Nephron (organoid): ENCODE data around the gene POLL.
A peak's percentile ranks its signal among the peaks of the same experiment; 100 is the strongest.

Experiments used
- H3K27ac Mint-ChIP-seq, 3 experiments: 2 replicates each; pipeline ENCODE4 v1.8.0; 2020; ENCODE audit warnings: mixed read lengths in 3 of 3, mild to moderate bottlenecking in 2 of 3, moderate library complexity in 1 of 3
- H3K27me3 Mint-ChIP-seq: 2 replicates; pipeline ENCODE4 v1.8.0; 2021; ENCODE audit warnings: low read depth, mild to moderate bottlenecking, moderate library complexity, mixed read lengths
- H3K36me3 Mint-ChIP-seq: 2 replicates; pipeline ENCODE4 v1.8.0; 2020; ENCODE audit warnings: low read depth, mixed read lengths
- H3K4me1 Mint-ChIP-seq: 2 replicates; pipeline ENCODE4 v1.8.0; 2020; ENCODE audit warnings: mixed read lengths
- H3K4me3 Mint-ChIP-seq, 3 experiments: 2 replicates each; pipeline ENCODE4 v1.8.0; 2020; ENCODE audit warnings: mild to moderate bottlenecking in 3 of 3, mixed read lengths in 3 of 3, moderate library complexity in 2 of 3
- H3K9me3 Mint-ChIP-seq: 2 replicates; pipeline ENCODE4 v1.8.0; 2020; ENCODE audit warnings: mixed read lengths
- CTCF ChIP-seq, 3 experiments: fragments of 200-600 bp; sonication (generic); IDR thresholded peaks; one replicate each; pipeline ENCODE4 v1.5.0; 2021; ENCODE audit warnings: antibody characterized with exemption in 3 of 3; ENCODE audit not compliant: unreplicated experiment in 3 of 3

Gene POLL

GRCh38 chr10:101577121-101577871 is 10.8 kb downstream of the POLL start:
- TF ChIP-seq CTCF (IDR thresholded peaks at IDR 0.05; ENCODE audit: unreplicated experiment in 3 of 3) = no peak
- Mint-ChIP-seq H3K4me1 (no peaks in the 10 kb centered on the region), H3K36me3 (peaks cover 12% of the 10 kb centered on the region), H3K27me3 (peaks cover 8% of the 10 kb centered on the region), H3K4me3 (no peak overlapping the region), H3K9me3 (no peaks in the 10 kb centered on the region), H3K27ac (no peak overlapping the region)

- H3K9me3 Mint-ChIP-seq = no peaks in the 10 kb centered on the region
- peaks cover 9% of the 10 kb centered on the region for H3K36me3 Mint-ChIP-seq
- H3K4me3 Mint-ChIP-seq = no peak overlapping the region
- no peak overlapping the region for H3K27ac Mint-ChIP-seq
- no peaks in the 10 kb centered on the region for H3K4me1 Mint-ChIP-seq
- no peak for TF ChIP-seq CTCF (IDR thresholded peaks at IDR 0.05; ENCODE audit: unreplicated experiment in 3 of 3)
- peaks cover 8% of the 10 kb centered on the region for H3K27me3 Mint-ChIP-seq
These were observed 11.7 kb downstream of the POLL start for GRCh38 chr10:101576211-101576863.

- H3K4me1 Mint-ChIP-seq = no peaks in the 10 kb centered on the region
- TF ChIP-seq CTCF (IDR thresholded peaks at IDR 0.05; ENCODE audit: unreplicated experiment in 3 of 3) = no peak
- H3K9me3 Mint-ChIP-seq = no peaks in the 10 kb centered on the region
- H3K4me3 Mint-ChIP-seq = no peak overlapping the region
- no peak overlapping the region for H3K27ac Mint-ChIP-seq
- H3K36me3 Mint-ChIP-seq = peaks cover 9% of the 10 kb centered on the region
- H3K27me3 Mint-ChIP-seq = peaks cover 13% of the 10 kb centered on the region
These were observed 12.4 kb downstream of the POLL start for GRCh38 chr10:101575580-101576210.

GRCh38 chr10:101575091-101575490 is 13.0 kb downstream of the POLL start:
- no peak overlapping the region for H3K27ac Mint-ChIP-seq
- peaks cover 9% of the 10 kb centered on the region for H3K36me3 Mint-ChIP-seq
- no peaks in the 10 kb centered on the region for H3K9me3 Mint-ChIP-seq
- no peak overlapping the region for H3K4me3 Mint-ChIP-seq
- no peak for TF ChIP-seq CTCF (IDR thresholded peaks at IDR 0.05; ENCODE audit: unreplicated experiment in 3 of 3)
- peaks cover 13% of the 10 kb centered on the region for H3K27me3 Mint-ChIP-seq
- H3K4me1 Mint-ChIP-seq = no peaks in the 10 kb centered on the region

GRCh38 chr10:101573885-101574753 is 13.9 kb downstream of the POLL start:
- H3K27me3 Mint-ChIP-seq = peaks cover 21% of the 10 kb centered on the region
- peak overlapping the region in 1 of 3 experiments; percentile 35 for H3K4me3 Mint-ChIP-seq
- H3K4me1 Mint-ChIP-seq = no peaks in the 10 kb centered on the region
- no peaks in the 10 kb centered on the region for H3K9me3 Mint-ChIP-seq
- H3K36me3 Mint-ChIP-seq = peaks cover 9% of the 10 kb centered on the region
- H3K27ac Mint-ChIP-seq = no peak overlapping the region
- TF ChIP-seq CTCF (IDR thresholded peaks at IDR 0.05; ENCODE audit: unreplicated experiment in 3 of 3) = no peak
